NCI-H774 (cell line): ENCODE measurements around the gene GPC3.
"Not testable (repeated sequence)": the region's sequence is repeated elsewhere in the genome, so short reads cannot be mapped to it uniquely, and the experiment has no call there.

Experiments used
- DNase-seq: peaks from one replicate; lab custom pipeline; 2025; lab: John Stamatoyannopoulos, UW

The GPC3 gene

GRCh38 chrX:133646719-133647116, 338.7 kb downstream of the GPC3 start:
- no peak for DNase-seq

- DNase-seq: no peak
Measured at GRCh38 chrX:133645977-133646718, 339.2 kb downstream of the GPC3 start.

DNA sequence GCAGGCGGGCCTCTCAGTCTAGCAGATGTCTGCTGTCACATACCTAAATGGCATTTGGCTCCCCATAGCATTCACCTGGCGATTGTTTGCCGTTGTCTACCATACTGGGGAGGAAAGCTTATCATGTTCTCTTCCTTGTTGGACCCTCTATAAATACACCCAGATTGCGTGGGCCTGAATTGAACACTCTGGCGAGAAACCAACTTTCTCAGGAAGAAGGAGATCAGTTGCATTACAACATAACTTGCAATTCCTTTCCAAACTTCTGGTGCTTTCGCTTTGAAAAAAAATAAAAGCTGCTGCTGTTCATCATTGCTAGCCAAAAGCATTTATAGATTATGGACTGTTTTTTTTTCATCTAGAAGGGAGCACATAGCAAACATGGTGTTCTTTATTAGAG, 340.1 kb downstream of the GPC3 start:
- DNase-seq: no peak

GRCh38 chrX:133640161-133641015, 345.0 kb downstream of the GPC3 start:
- DNase-seq: no peak

GRCh38 chrX:133639726-133640125, 345.7 kb downstream of the GPC3 start:
- no peak for DNase-seq

DNA sequence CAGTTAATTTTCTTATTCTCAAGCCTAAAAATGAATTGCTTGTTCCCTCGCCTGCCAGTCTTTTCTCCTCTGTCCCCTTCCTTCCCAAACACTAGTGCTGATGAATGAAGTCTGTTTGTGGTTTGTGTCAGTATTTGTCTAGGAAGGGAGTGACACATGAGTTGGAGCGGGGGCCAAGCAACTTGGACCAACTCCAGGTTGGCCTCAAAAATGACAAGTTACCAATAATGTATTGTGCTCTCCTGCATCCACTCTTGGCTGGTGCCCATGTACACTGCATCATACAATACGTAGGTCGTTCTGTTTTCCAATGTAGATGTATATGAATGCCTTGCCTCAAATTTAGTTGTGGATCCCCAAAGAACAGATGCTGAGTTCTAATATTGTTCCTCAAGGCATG, 347.1 kb downstream of the GPC3 start:
- DNase-seq: no peak

DNA sequence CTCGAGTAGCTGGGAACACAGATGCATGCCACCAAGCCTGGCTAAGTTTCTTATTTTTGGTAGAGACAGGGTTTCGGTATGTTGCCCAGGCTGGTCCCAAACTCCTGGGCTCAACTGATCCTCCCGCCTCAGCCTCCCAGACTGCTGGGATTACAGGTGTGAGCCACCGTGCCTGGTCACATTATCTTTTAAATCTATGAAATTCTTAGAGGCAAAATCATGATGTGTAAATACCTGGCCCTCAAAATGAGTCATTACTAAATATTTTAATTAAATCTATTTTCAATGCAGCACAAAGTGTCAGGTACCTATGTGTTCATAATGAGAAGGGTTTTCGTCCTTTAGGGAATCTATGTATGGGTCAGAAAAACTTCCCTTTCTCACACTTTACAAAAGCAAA, 347.6 kb downstream of the GPC3 start:
- no peak for DNase-seq

DNA sequence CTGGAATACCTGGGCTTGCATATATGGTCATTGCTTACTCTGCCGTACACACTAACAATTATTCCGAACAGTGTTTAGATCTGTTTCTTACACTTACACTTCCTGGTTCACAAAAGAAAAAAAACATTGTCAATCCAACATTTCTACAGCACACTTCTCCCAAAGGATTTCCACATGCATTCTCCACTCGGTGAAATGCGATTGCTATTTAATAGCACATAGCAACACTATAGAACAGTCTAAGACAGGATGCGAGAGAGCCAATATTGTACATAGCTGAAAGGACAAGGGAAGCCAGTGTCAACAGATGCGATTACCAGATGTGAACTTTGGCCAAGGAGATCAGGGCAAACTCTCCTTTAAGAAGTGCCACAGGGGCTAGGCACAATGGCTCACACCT, 349.4 kb downstream of the GPC3 start:
- no peak for DNase-seq

DNA sequence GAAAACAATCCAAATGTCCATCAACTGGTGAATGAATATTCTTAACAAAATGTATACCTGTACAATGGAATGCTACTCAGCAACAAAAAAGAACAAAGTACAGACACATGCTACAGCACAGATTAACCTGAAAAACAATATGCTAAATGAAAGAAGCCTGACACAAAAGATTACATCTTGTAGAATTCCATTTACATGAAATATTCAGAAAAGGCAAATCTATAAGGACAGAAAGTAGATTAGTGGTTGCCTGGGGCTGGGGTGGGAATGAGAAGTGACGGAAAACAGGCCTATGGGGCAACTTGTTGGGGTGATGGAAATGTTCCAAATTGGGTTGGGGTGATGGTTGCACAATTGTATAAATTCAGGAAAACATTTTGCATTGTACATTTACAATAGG, 351.0 kb downstream of the GPC3 start:
- DNase-seq: no peak

GRCh38 chrX:133633950-133634349, 351.4 kb downstream of the GPC3 start:
- DNase-seq: no peak

GRCh38 chrX:133633162-133633561, 352.2 kb downstream of the GPC3 start:
- no peak for DNase-seq

DNA sequence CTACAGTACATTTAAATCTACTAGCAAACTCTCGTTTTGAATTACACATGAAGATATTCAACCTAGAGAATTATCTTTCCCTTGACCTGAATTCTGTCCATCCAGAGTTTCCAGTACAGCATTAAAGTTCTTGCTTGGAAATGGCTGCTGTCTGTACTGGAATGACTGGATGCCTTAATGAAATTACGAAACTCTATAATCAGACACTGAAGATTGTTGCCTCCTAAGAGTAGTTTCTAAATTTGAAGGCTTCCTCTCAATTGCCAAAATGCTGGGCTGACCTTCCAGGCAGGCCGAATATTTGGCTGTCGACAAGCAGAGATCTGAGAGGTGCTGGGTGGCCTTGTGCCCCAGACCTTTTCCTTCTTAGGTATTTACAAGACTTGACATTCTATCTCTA, 355.0 kb downstream of the GPC3 start:
- no peak for DNase-seq

GRCh38 chrX:133627673-133628072, 357.7 kb downstream of the GPC3 start:
- DNase-seq: no peak

DNA sequence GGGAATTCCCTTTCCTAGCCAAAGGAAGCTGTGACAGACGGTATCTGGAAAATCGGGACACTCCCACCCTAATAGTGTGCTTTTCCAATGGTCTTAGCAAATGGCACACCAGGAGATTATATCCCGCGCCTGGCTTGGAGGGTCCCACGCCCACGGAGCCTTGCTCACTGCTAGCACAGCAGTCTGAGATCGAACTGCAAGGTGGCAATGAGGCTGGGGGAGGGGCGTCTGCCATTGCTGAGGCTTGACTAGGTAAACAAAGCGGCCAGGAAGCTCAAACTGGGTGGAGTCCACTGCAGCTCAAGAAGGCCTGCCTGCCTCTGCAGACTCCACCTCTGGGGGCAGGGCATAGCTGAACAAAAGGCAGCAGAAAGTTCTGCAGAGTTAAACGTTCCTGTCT, 364.0 kb downstream of the GPC3 start:
- DNase-seq: not testable (repeated sequence)

GRCh38 chrX:133611676-133612075, 373.7 kb downstream of the GPC3 start:
- no peak for DNase-seq

DNA sequence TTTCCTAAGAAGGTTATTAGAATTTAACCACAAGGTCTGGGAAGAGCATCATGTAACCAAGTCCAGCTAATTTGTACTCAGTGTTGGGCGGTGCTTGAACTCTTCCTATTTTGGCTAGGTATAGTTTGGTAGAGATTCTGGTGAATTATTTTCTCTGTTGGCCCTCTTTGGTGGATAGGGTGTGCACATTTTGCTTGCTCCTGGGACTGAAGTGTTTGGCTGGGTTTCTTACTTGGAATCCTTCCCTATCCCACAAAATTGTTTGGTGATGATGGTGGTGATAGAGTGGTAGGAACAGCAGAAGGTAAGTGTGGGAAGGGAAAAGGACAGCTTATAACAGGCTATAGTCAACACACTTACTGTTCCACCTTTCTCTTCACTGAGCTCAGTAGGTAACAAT, 375.3 kb downstream of the GPC3 start:
- no peak for DNase-seq

GRCh38 chrX:133609166-133609565, 376.2 kb downstream of the GPC3 start:
- no peak for DNase-seq

GRCh38 chrX:133608406-133608805, 377.0 kb downstream of the GPC3 start:
- no peak for DNase-seq

DNA sequence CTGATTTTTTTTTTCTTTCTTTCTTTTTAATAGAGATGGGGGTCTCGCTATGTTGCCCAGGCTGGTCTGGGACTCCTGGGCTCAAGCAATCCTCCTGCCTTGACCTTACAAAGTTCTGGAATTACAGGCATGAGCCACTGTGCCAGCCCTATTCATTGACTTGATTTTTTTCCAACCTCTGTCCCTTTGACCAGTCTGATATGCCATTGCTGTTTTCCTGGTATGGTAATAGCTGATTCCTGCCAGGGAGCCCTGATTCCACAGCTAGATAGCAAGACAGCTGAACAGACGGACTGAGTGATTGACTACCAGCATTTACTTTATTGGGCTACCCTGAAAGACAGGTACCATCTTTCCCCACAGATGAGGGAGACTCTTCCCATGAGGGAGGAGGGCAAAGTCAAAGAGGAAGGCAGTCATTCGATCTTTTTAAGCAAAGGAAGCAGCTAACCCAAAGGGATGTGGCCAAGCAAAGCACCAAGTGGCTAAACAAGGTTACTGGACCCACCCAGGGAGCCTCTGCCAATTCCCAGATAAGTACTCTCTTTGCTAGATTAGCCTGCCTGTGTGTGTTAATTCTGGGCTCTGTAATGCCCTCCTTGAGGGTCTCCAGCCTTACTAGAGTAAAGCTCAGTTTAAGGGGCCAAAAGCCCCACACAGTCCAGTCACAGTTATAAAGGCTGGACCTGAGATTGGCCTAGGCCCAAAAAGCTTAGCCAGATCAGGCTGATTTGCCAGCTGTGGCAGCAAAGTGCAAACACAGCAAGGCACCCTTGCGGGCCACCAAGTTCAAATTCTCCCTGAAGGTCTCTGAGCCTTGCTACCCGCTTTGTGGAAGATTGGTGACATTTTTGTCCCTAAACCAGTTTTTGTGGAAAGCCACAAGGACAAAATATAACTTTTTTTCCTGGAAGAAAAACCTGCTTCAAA, 377.7 kb downstream of the GPC3 start:
- no peak for DNase-seq

DNA sequence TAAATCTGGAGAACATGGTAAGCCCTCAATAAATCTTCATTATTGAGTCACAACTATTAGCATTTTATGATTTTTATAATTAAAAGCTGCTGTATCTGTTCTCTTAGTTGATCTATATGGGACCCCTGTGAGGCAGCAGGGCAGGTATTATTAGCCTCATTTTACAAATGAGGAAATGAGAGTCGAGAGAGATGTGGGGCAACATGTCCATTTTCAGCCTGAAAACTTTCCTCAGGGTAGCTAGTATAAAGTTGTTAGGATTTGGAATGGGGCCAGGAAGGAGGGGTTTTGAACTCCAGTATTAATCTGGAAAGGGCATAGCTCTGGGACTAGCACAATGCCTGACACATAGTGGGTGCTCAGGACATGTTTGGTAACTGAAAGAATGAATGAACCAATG, 378.4 kb downstream of the GPC3 start:
- DNase-seq: no peak

GRCh38 chrX:133604801-133605200, 380.6 kb downstream of the GPC3 start:
- no peak for DNase-seq

DNA sequence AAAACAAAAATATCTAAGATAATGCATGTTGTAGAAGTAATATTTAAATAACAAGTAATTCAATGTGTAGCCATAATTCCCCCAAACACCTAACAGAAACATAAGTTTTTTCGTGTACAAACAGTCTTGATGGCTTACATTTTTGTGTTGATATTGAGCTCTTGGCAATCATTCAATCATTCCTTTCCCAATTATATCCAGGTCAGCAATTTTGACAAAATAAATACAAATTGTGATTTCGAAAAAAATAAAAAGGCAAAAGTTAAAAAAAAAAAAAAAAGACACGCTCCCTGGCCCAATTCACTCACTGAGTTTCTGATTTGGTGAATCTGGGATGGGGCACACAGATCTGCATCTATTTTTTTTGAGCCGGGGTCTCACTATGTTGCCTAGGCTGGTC, 382.5 kb downstream of the GPC3 start:
- no peak for DNase-seq
